Hematopoietic multipotent progenitor cell treated with erythropoietin and hydrocortisone succinate and interleukin-3 and kit ligand, for 4 days (in vitro differentiated cells): ENCODE results near the gene GLDC.

Experiments used
- DNase-seq: peaks from one replicate; pipeline ENCODE4 v3.0.0-alpha.2; 2015

GLDC gene

GRCh38 chr9:6490863-6491262, 154.7 kb downstream of the GLDC start:
- no peak for DNase-seq

GRCh38 chr9:6489099-6489498, 156.4 kb downstream of the GLDC start:
- no peak for DNase-seq

GRCh38 chr9:6488395-6488794, 157.1 kb downstream of the GLDC start:
- peak; percentile 39 for DNase-seq

GRCh38 chr9:6484210-6484609, 161.3 kb downstream of the GLDC start:
- DNase-seq, result no peak
